Hematopoietic multipotent progenitor cell treated with erythropoietin and hydrocortisone succinate and interleukin-3 and kit ligand, for 17 days (in vitro differentiated cells): ENCODE data around the gene PTK7.
"Not testable (repeated sequence)": the region's sequence is repeated elsewhere in the genome, so short reads cannot be mapped to it uniquely, and the experiment has no call there.

Source experiments
- DNase-seq: peaks from one replicate; pipeline ENCODE4 v3.0.0-alpha.2; 2015; ENCODE audit warnings: low spot score

Gene PTK7

DNA sequence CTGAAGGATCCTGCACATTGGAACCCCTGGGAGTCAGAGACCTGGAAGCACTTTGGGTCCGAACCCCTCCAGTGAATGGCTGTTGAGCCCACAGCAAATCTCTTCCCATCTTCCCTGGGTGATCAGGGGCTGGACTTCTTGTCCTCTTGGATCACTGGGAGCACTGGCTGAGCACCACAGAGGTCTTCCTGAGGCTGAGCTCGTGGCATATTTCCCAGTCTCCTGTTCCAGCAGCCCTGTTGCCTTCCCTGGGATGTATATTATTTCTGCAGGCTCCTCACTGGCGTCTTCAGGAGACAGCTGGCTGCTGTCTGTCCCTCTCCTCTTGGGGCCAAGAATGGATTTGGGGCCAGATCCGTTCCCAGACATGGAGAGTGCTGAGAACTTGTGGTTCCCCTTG lies 43.4 kb downstream of the PTK7 start:
- DNase-seq, result no peak

DNA sequence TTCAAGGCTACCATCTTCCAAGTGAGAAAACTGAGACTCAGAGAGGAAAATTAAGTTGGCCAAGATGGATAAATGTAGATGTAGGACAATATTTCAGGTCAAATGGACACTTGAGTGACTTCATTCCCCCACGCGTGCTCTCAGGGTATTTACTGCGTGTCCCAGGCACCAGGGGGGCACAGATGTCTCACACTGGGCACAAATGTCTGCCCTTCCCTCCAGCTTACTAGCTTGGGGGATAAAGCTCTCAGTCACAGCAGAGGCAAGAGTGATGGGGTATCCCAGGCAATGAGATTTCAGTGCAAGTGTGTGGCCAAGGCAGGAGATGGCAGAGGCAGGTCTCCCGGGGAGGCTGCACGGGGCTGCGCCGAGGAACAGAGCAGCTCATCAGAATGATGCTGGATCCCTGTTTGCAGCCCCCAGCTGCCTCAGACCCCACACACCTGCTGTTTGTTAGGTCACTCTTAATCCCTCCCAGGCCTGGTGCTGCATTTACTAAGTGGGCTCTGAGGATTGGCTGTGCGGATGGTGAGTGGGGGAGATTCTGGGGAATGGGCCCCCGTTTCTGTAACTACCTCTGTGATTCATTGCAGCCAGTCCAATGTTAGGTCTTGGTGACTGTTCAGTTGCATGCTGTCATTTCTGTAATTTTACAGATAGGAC lies 44.1 kb downstream of the PTK7 start:
- no peak for DNase-seq

DNA sequence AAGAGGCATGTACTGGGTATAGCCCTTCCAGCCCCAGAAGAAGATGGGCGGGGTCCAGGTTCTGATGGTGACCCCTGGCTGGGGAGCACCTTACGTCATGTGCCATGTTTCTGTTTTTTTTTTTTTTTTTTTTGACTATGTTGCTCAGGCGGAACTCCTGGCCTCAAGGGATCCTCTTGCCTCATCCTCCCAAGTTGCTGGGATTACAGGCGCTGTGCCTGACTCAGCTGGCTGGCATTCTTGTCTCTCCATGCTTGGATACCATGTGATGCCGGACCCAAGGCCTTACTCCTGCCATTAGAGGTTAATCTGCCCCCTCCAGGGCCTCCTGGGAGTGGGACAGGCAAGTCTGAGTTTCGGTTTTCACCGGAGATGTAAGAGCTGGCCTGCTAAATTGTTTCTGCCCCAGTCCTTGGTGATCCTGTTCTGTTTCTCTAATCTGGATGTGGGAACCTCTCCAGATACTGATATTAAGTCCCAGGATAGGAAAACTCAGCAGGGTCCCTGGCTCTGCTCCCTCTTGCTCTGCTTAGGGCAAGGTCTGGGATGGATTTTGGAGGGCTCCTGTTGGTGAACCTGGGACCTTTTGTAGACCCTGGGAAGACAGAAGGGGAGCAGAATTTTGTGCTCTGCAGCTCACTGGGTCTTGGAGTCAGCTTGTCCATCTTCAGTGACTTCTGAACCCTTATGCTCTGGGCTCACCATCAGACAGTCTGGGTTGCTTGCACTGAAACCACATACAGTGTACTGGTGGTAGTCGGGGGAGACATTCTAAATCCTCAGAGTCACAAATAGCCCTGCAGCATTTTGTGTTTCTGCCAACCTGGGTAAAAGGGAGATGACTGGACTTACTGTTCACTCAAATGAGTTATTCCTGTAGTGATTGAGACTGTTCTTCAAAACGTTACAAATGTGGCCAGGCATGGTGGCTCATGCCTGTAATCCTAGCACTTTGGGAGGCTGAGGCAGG lies 45.1 kb downstream of the PTK7 start:
- no peak for DNase-seq

DNA sequence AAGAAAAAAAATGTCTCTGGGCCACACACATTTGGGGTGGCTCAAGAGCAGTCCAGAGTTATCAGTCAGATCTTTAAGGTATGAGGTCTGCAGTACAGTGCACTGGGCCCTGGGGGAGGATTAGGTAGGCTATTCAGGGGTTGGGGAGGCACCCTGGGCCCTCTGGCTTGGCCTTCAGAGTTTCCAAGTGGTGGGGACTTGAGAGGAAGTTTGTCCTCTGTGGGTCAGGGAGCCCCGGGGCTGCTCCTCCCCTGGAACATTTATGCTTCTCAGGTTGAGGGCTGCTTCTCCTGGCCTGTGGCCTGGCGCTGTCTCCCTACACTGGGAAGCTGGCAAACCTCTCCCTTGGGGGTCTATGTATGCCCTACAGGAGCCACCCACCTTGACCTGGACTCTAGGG lies 46.0 kb downstream of the PTK7 start:
- no peak for DNase-seq

DNA sequence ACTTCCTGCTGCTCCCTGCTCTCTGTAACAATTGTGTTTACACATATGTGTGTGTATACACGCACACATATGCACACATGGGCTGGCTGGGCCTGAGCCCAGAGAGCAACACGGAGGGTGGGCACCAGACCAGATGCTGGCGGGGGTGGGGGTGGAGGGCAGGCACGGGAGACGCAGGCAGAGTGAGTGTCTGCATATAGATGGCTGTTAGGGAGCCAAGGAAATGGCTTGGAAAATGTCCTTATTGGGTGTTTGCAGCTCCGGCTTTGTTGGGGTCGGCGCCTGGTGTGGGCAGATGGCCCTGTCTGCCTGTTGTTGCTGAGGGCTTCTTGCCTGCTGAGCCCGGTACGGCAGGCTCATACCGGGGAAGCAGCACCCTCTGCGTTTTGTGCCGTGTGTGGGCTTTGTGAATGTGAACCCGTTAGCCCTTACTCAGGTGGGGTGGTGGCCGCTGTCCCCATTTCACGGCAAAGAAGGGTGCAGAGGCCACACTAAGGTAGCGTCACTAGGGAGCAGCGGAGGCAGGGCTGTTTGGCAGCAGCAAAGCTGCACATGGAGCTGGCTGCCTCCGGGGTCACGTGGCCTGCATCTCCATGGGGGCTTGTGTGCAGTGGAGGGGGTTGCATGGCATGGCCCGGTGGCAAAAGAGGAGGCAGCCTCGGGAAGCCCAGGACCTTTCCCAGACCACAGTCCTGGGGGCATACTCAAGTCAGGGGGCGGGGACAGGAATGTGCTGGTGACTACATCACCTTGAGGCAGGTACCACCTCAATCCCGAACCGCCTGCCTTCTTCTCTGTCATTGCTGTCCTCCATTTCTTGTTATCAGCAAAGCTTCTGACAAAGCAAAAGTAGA lies 47.6 kb downstream of the PTK7 start:
- no peak for DNase-seq

DNA sequence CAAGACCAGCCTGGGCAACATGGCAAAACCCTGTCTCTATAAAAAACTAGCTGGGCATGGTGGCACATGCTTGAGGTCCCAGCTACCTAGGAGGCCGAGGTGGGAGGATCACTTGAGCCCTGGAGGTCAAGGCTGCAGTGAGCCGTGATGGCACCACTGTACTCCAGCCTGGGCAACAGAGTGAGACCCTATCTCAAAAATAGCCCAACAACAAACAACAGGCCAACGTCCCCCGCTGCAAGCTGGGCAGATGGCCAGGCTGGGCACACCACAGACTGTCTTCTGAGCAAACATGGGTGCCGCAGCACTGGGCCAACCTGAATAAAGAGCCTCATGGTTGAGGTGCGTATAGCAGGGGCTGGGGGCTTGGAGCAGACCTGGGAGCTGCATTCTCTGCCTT lies 48.4 kb downstream of the PTK7 start:
- DNase-seq, result no peak

DNA sequence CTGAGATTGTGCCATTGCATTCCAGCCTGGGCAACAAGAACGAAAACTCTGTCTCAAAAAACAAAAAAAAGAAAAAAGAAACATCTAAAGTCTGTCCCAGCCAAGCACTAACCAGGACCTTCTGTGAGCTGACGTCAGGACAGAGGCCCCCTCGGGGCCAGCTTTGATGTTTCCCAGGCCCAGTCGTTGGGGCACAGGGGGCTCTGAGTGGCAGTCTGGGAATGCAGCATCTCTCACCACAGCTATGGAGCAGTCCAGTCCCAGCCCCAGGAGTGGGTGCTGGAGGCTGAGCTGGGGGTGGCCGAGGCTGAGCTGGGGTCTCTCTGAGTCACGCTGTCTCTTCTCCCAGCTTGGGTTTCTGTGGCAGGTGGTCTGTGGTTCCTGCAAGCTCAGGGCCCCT lies 49.0 kb downstream of the PTK7 start:
- DNase-seq, result no peak

DNA sequence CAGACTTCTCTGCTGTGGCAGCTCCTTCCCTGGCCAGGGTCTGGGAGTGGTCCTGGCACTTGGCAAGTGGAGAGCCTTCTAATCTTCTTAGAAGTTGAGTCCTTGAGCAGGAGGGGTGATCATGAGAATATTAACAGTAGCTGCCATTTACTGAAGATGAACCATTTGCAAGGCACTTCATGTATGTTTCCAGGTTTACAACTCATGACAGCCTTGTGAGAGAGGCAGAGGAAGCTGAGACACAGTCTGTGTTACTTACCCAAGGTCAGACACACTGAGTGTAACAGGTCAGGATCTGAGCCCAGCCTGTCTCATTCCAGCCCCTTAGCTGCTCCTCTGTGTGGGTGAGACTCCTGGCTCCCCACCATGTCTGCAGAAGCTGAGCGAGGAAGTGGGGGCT lies 49.4 kb downstream of the PTK7 start:
- DNase-seq, result no peak

DNA sequence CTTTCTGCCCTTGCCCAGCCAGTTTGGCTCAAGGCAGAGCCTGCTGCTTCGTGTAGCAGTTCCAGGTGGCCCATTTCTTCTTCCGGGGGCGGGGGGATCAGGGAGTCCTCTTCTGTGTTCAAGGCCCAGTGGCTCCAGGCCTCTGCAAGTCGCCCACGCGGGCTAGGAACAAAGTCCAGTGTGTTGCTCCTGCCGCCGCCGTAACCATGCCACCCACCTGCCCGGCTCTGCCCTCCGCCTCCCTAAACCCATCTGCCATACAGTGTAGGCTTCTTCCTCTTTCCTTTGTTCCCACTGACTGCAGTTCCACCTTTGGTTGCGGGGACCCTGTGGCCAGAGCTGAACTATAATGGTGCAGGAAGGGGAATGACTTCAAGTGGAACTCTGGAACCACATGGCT lies 51.1 kb downstream of the PTK7 start:
- no peak for DNase-seq

DNA sequence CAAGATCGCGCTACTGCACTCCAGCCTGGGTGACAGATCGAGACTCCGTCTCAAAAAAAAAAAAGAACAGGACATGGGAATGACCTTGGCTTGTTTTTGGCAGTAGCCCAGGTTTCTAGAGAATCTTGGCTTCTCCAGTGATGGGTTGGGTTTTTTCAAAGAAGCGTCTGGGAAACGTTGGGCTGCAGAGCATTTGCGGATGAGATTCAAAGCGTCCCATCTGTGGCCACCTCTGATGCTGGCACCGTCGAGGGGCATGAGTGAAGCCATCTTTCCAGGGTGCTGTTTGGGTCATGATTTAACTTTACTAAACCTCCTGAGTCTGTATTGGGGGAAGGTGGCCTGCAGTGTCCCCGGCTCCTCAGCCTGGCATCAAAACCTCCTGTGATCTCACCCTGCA lies 51.8 kb downstream of the PTK7 start:
- no peak for DNase-seq

DNA sequence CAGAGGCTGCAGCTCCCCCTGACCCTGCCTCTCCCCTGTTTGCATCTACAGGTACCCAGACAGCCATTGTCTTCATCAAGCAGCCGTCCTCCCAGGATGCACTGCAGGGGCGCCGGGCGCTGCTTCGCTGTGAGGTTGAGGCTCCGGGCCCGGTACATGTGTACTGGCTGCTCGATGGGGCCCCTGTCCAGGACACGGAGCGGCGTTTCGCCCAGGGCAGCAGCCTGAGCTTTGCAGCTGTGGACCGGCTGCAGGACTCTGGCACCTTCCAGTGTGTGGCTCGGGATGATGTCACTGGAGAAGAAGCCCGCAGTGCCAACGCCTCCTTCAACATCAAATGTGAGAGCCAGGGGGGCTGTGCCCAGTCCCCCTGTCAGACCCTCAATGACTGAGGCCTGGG lies 52.8 kb downstream of the PTK7 start:
- DNase-seq, result no peak

DNA sequence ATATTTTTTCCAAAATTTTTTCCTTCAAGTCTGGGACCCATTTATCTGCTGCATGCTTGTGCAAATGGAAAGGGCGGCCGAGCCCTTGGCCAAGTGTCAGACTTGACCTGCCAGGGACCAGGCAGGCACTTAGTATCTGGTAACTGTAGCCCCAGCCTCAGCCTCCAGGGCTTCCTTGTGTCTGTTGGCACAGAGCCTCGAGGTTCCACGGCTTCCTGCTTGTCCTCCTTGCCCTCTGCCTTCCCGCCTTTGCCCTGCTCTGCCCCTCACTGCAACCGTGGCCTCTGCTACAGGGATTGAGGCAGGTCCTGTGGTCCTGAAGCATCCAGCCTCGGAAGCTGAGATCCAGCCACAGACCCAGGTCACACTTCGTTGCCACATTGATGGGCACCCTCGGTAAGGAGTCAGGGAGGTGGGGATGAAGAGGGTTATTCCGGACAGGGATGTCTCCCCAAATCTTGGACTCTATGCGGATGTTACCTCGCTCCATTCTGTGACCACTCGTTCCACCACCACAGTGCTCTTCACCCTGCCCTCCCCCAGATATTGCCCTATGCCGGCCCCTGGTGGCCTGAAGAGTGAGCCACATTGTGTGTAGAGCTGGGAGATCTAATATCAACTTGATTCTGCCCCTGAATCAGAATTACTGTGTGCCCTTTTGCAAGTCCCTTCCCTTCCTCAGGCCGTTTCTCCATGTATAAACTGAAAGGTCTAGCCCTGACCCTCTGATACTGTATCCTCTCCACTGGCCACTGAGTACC lies 53.5 kb downstream of the PTK7 start:
- DNase-seq, result peak; percentile 51

DNA sequence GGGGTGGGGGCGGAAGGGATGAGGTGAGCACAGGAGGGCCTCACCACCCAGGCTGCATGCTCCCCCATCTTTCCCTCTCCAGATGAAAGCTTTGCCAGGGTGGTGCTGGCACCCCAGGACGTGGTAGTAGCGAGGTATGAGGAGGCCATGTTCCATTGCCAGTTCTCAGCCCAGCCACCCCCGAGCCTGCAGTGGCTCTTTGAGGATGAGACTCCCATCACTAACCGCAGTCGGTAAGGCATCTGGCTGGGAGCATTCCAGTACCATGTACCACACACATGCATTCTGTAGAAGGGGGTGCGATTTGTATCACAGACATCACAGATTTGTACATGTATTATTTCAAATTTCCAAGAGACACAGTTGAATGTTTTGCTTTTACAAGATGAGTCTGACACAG lies 54.3 kb downstream of the PTK7 start:
- no peak for DNase-seq

DNA sequence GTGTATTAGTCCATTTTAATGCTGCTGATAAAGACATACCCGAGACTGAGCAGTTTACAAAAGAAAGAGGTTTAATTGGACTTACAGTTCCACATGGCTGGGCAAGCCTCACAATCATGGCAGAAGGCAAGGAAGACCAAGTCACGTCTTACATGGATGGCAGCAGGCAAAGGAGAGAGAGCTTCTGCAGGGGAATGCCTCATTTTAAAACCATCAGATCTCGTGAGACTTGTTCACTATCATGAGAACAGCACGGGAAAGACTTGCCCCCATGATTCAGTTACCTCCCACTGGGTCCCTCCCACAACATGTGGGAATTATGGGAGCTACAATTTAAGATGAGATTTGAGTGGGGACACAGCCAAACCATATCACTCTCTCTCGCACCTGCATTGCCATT lies 55.3 kb downstream of the PTK7 start:
- DNase-seq, result not testable (repeated sequence)

DNA sequence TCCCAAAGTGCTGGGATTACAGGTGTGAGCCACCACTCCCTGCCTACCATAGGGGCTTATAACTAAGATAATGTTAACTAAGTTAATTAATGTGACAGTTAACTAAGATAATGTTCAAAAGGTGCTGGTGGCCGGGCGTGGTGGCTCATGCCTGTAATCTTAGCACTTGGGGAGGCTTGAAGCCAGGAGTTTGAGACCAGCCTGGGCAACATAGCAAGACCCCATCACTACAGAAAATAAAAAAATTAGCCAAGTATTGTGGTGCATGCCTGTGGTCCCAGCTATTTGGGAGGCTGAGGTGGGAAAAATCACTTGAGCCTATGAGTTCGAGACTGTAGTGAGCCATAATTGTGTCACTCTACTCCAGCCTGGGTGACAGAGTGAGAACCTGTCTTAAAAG lies 62.2 kb downstream of the PTK7 start:
- DNase-seq, result no peak

DNA sequence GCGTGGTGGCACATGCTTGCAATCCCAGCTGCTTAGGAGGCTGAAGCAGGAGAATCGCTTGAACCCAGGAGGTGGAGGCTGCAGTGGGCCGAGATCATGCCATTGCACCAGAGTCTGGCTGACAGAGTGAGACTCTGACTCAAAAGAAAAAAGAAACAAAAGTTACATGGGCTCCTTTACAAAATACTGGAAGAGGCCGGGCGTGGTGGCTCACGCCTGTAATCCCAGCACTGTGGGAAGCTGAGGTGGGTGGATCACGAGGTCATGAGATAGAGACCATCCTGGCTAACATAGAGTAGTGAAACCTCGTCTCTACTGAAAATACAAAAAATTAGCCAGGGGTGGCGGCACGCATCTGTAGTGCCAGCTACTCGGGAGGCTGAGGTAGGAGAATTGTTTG lies 63.9 kb downstream of the PTK7 start:
- not testable (repeated sequence) for DNase-seq

DNA sequence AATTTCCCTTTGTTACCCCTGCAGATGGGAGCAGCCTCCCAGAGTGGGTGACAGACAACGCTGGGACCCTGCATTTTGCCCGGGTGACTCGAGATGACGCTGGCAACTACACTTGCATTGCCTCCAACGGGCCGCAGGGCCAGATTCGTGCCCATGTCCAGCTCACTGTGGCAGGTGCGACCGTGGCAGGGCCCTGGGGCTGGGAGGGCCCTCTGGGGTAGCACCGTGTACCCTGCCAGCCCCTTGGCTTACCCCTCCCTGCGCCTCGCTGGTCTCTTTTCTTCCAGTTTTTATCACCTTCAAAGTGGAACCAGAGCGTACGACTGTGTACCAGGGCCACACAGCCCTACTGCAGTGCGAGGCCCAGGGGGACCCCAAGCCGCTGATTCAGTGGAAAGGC lies 65.5 kb downstream of the PTK7 start:
- no peak for DNase-seq

DNA sequence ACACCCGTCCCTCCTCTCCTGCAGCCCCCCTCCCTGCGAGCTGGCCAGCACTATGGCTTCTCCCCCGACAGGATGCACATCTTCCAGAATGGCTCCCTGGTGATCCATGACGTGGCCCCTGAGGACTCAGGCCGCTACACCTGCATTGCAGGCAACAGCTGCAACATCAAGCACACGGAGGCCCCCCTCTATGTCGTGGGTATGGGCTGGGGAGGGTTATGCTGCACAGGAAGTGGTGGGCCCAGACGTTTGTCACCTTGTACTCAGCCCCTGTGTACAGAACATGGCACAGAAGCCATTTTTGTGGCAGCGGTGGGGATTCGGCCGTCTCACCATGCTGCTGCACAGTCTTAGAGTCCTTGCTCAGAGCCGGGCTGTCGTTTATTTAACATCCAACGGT lies 66.0 kb downstream of the PTK7 start:
- no peak for DNase-seq

DNA sequence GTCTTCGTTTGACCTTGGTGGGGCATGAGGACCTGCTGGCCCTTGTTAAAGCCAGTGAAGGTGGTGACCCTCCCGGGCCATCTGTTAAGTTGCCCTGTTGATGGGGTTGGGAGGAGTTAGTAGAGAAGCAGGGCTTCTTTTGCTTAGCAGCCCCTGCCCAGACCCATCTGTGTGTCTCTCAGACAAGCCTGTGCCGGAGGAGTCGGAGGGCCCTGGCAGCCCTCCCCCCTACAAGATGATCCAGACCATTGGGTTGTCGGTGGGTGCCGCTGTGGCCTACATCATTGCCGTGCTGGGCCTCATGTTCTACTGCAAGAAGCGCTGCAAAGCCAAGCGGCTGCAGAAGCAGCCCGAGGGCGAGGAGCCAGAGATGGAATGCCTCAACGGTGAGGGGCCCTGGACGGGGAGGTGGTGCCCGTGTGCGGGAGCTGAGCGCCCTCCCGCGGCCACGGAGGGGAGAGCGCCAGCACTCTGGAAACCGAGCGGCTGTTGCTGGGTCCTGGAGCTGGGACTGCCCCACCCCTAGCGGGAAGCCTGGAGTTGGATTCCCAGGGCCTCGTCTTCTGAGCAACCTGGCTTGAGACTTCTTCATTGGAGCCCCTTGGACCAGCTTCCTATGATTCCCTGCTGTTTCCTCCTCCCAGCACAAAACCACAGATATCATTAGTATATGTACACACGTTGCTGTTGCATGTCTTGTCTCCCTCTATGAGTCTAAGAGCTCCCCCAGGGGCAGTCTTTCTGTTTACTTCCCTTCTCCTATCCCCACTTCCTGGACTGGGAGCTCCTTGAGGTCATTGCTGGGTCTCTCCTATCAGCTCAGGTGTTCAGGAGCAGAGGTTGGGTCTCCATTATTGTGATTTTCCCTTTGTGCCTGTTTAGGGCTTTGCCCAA lies 67.4 kb downstream of the PTK7 start:
- DNase-seq, result peak; percentile 65

DNA sequence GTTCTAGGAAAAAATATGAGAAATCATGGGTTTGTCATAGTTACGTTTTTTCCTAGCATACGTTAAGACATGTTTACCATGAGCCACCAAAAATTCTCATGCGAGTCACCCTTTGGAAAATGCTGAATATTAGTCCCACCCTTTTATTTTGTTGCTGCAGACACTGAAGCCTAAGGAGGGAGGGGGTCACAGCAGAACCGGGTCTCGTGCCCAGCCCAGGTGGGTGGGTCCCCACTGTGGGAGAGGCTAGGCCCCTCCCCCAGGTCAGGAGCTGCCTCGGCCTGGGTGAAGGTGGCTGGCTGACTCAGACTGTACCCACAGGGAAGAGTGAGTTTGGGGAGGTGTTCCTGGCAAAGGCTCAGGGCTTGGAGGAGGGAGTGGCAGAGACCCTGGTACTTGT lies 68.8 kb downstream of the PTK7 start:
- no peak for DNase-seq

DNA sequence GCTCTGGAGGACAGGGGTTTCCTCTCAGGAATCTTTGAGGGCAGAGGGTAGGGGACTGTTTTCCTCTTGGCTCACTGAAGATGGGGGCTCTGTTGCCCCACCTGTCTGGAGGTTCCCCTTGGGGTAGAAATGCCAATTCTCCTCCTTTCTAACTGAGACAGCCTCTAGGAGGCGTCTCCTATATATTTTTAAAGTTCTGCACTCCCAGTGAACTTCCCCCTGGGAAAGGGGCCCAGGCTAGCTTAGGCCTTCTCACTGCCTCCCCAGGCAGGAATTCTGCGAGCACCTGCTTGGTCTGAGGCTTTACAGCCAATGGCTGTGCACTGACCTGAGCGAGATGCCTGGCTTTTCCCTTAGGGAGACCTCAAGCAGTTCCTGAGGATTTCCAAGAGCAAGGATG lies 70.1 kb downstream of the PTK7 start:
- DNase-seq, result no peak
